K562 treated with DMSO at 1 percent for 24 hours (cell line): Measurements from ENCODE around the gene GKAP1. TPM values are rescaled to one million over a fixed set of nuclear protein-coding genes. Genes with fewer than 3 reads are reported as not detected.

ENCODE experiments used
- total RNA-seq: library from RNA; unstranded; fragments of 300-600 nt; gene quantifications from 2 replicates; pipeline ENCODE4 v1.2.3, GENCODE V29; 2022; ENCODE audit warnings: low read depth; ENCODE audit not compliant: insufficient read depth

Gene GKAP1
- 5.9 and 6.3 TPM in 2 replicates for total RNA-seq

GRCh38 chr9:83817356-83818278 is at the start of gene GKAP1:
GKAP1 (minus strand) TSS chr9:83817769; CDS start chr9:83806517, 11,252 bp downstream.

GRCh38 chr9:83707768-83708514 is 109.6 kb downstream of the GKAP1 start, which contains the start of gene UBQLN1:
UBQLN1 (minus strand) TSS chr9:83707958; CDS start chr9:83707679, 279 bp downstream.

Other genes starting within 250 kb of the GKAP1 start
- 1.1 TPM in 1 of 2 replicates, not detected in the other for gene IDNK, start 194.6 kb downstream of the GKAP1 start, total RNA-seq
- 43.1 and 43.3 TPM in 2 replicates for gene UBQLN1, start 109.8 kb downstream of the GKAP1 start, total RNA-seq
- 0.61 and 0.72 TPM in 2 replicates for gene KIF27, start 103.7 kb upstream of the GKAP1 start, total RNA-seq
- 287 and 314 TPM in 2 replicates for gene HNRNPK, start 162.4 kb upstream of the GKAP1 start, total RNA-seq
- gene RMI1, start 163.0 kb upstream of the GKAP1 start, total RNA-seq: 7.3 and 7.8 TPM in 2 replicates